Measurements from ENCODE around the gene CDK14. TPM values are rescaled to one million over a fixed set of nuclear protein-coding genes. Genes with fewer than 3 reads are reported as not detected.

CDK14 gene
- total RNA-seq, 4 donors from 2014 or later: 22.2 to 36.3 (median 28.6) TPM

GRCh38 chr7:90681336-90682022 lies 85.4 kb downstream of the CDK14 start:
- no peak overlapping the region for H3K4me3 ChIP-seq
- peaks cover 0 to 26% (median 0%) of the 10 kb centered on the region in 4 donors for H3K4me1 ChIP-seq
- H3K36me3 ChIP-seq: no peaks in the 10 kb centered on the region
- TF ChIP-seq CTCF (IDR thresholded peaks at IDR 0.05) (no peak), EP300 (IDR thresholded peaks at IDR 0.05) (no peak), POLR2A (IDR thresholded peaks at IDR 0.05) (no peak)
- no peak overlapping the region for H3K27ac ChIP-seq
- 49 to 58% methylated on average over 2 of the region's 2 CpGs for WGBS, 2 donors
- H3K27me3 ChIP-seq: no peaks in the 10 kb centered on the region
- no peak for DNase-seq (ENCODE audit: low spot score in 2 of 2)
- no peaks in the 10 kb centered on the region for H3K9me3 ChIP-seq

GRCh38 chr7:90686146-90686545 lies 90.0 kb downstream of the CDK14 start:
- WGBS, 2 donors: 32 to 34% methylated on average over 2 of the region's 2 CpGs
- no peaks in the 10 kb centered on the region for H3K27me3 ChIP-seq
- H3K9me3 ChIP-seq: no peaks in the 10 kb centered on the region
- no peak overlapping the region for H3K27ac ChIP-seq
- no peak for DNase-seq (ENCODE audit: low spot score in 2 of 2)
- peaks cover 0 to 11% (median 0%) of the 10 kb centered on the region in 4 donors for H3K4me1 ChIP-seq
- no peaks in the 10 kb centered on the region for H3K36me3 ChIP-seq
- no peak overlapping the region for H3K4me3 ChIP-seq
- TF ChIP-seq POLR2A (IDR thresholded peaks at IDR 0.05) (no peak), CTCF (IDR thresholded peaks at IDR 0.05) (no peak), EP300 (IDR thresholded peaks at IDR 0.05) (no peak)

GRCh38 chr7:90688810-90689209 lies 92.7 kb downstream of the CDK14 start:
- H3K27me3 ChIP-seq: no peaks in the 10 kb centered on the region
- H3K36me3 ChIP-seq: no peaks in the 10 kb centered on the region
- H3K4me3 ChIP-seq: no peak overlapping the region
- no peak for DNase-seq (ENCODE audit: low spot score in 2 of 2)
- no peaks in the 10 kb centered on the region for H3K9me3 ChIP-seq
- TF ChIP-seq EP300 (IDR thresholded peaks at IDR 0.05): no peak
- no peak for TF ChIP-seq POLR2A (IDR thresholded peaks at IDR 0.05)
- TF ChIP-seq CTCF (IDR thresholded peaks at IDR 0.05): no peak
- 74 to 83% methylated on average over 1 of the region's 1 CpG for WGBS, 2 donors
- peaks cover 0 to 6% (median 0%) of the 10 kb centered on the region in 4 donors for H3K4me1 ChIP-seq
- H3K27ac ChIP-seq: no peak overlapping the region

GRCh38 chr7:90689260-90689659 lies 93.1 kb downstream of the CDK14 start:
- Histone ChIP-seq H3K9me3 (no peaks in the 10 kb centered on the region), H3K36me3 (no peaks in the 10 kb centered on the region), H3K4me3 (no peak overlapping the region), H3K27ac (no peak overlapping the region), H3K4me1 (peaks cover 0 to 6% (median 0%) of the 10 kb centered on the region in 4 donors), H3K27me3 (no peaks in the 10 kb centered on the region)
- 33 to 49% methylated on average over 1 of the region's 1 CpG for WGBS, 2 donors
- TF ChIP-seq EP300 (IDR thresholded peaks at IDR 0.05) (no peak), CTCF (IDR thresholded peaks at IDR 0.05) (no peak), POLR2A (IDR thresholded peaks at IDR 0.05) (no peak)
- no peak for DNase-seq (ENCODE audit: low spot score in 2 of 2)

- TF ChIP-seq POLR2A (IDR thresholded peaks at IDR 0.05) (no peak), EP300 (IDR thresholded peaks at IDR 0.05) (no peak), CTCF (IDR thresholded peaks at IDR 0.05) (no peak)
These were observed 94.2 kb downstream of the CDK14 start for GRCh38 chr7:90690159-90690858.

More at GRCh38 chr7:90690159-90690858, 94.2 kb downstream of the CDK14 start:
- H3K4me3 ChIP-seq: no peak overlapping the region
- H3K9me3 ChIP-seq: no peaks in the 10 kb centered on the region
- no peak overlapping the region for H3K27ac ChIP-seq
- peaks cover 0 to 6% (median 0%) of the 10 kb centered on the region in 4 donors for H3K4me1 ChIP-seq
- no peak for DNase-seq (ENCODE audit: low spot score in 2 of 2)
- H3K27me3 ChIP-seq: no peaks in the 10 kb centered on the region
- 83 to 85% methylated on average over 3 of the region's 3 CpGs for WGBS, 2 donors
- no peaks in the 10 kb centered on the region for H3K36me3 ChIP-seq
